H1 (cell line): ENCODE measurements around the gene RCE1. TPM values are rescaled to one million over a fixed set of nuclear protein-coding genes. Genes with fewer than 3 reads are reported as not detected.
A peak's percentile ranks its signal among the peaks of the same experiment; 100 is the strongest.

ENCODE experiments used
- CTCF ChIP-seq, 3 experiments: IDR thresholded peaks; 1 replicate in 2 of 3; 2 replicates in 1 of 3; pipeline versions ENCODE4 v1.5.1 to v1.6.1; 2011; ENCODE audit warnings: low read length in 3 of 3, mild to moderate bottlenecking in 3 of 3, inconsistent platforms in 2 of 3, low read depth in 1 of 3, moderate library complexity in 1 of 3; ENCODE audit not compliant: insufficient read depth in 1 of 3; ENCODE audit errors: control extremely low read depth in 1 of 3
- EGR1 ChIP-seq: IDR thresholded peaks from 2 replicates; pipeline ENCODE4 v1.6.1; 2011; ENCODE audit warnings: low read depth, low read length, borderline replicate concordance
- EZH2 ChIP-seq: fragments of 200-600 bp; sonication (generic); IDR thresholded peaks from 2 replicates; pipeline ENCODE4 v1.7.1; 2012; ENCODE audit warnings: low read depth, mild to moderate bottlenecking, moderate library complexity, low read length, inconsistent platforms; ENCODE audit not compliant: severe bottlenecking
- JUND ChIP-seq: IDR thresholded peaks from 2 replicates; pipeline ENCODE4 v1.6.1; 2011; ENCODE audit warnings: mild to moderate bottlenecking, improper control_type of control experiment, low read length
- MAX ChIP-seq: IDR thresholded peaks from 2 replicates; pipeline ENCODE4 v1.6.1; 2012; ENCODE audit warnings: inconsistent platforms
- POLR2A ChIP-seq, 2 experiments: IDR thresholded peaks; 1 replicate in 1 of 2; 2 replicates in 1 of 2; pipeline ENCODE4 v1.6.1; 2011; ENCODE audit warnings: low read depth in 2 of 2, low read length in 2 of 2, mild to moderate bottlenecking in 2 of 2; ENCODE audit errors: control extremely low read depth in 1 of 2
- RAD21 ChIP-seq, 2 experiments: IDR thresholded peaks in 1 of 2; conservative IDR thresholded peaks in 1 of 2; 2 replicates each; pipeline ENCODE4 v1.6.1; 2011; ENCODE audit warnings: low read depth in 2 of 2, low read length in 2 of 2, improper control_type of control experiment in 1 of 2, inconsistent platforms in 1 of 2, mild to moderate bottlenecking in 1 of 2, moderate library complexity in 1 of 2
- polyA plus RNA-seq, 7 experiments: library from polyadenylated mRNA; depleted of rRNA in 3 of 7; stranded (reverse) in 5 of 7; unstranded in 2 of 7; fragments of >200 nt in 5 of 7; fragments of 200-250 nt in 2 of 7; gene quantifications; 1 replicate in 5 of 7; 2 replicates in 1 of 7; 4 replicates in 1 of 7; pipeline versions ENCODE4 v1.2.1 to v1.2.3, GENCODE V29; 2011 to 2013; ENCODE audit warnings: missing spikeins in 2 of 7, mixed read lengths in 2 of 7
- total RNA-seq: library from RNA; stranded (reverse); fragmentation: NEBNext Ultra II Directional; extraction: Animal tissue kit (Norgen Biotek cat#: 25700); gene quantifications from 2 replicates; pipeline ENCODE4 v1.2.1, GENCODE V29; 2021

The RCE1 gene
- total and polyA plus RNA-seq, 2 of the 8 experiments (the other 6 are each of a cell fraction or from before 2014, with no cell fraction given) = 35.8 to 84.8 TPM

GRCh38 chr11:66851698-66852465, 8.6 kb downstream of the RCE1 start (continued):
- TF ChIP-seq CTCF (IDR thresholded peaks at IDR 0.05; ENCODE audit: control extremely low read depth in 1 of 3, insufficient read depth in 1 of 3, low read depth in 1 of 3, low read length in 3 of 3) (peak in 2 of 3 experiments; percentile 77 to 84; a peak in 3 of 4 replicates), MAX (peak; percentile 71), RAD21 (IDR thresholded peaks at IDR 0.05 in 1 of 2, conservative IDR thresholded peaks at IDR 0.05 in 1 of 2; ENCODE audit: low read depth in 2 of 2, low read length in 2 of 2) (peak; percentile 47 to 58), EGR1 (0 out of 2 replicates have a peak, but pooled peaks have one; percentile 10), JUND (no peak), EZH2 (no peak), POLR2A (IDR thresholded peaks at IDR 0.05; ENCODE audit: control extremely low read depth in 1 of 2, low read depth in 2 of 2, low read length in 2 of 2) (no peak)
- TF ChIP-seq, all 59 proteins: peak for 4
